Adipocyte (in vitro differentiated cells): ENCODE data around the gene SH3TC1.

Source experiments
- DNase-seq: peaks from one replicate; pipeline ENCODE4 v3.0.0-alpha.2; 2015; ENCODE audit warnings: low read depth
- H3K27me3 ChIP-seq: replicated peaks from 2 replicates; pipeline ENCODE4 v1.7.0; 2013; ENCODE audit warnings: mild to moderate bottlenecking, low read length, moderate library complexity; ENCODE audit not compliant: control insufficient read depth, insufficient read depth
- H3K36me3 ChIP-seq: 2 replicates; pipeline ENCODE4 v1.7.0; 2013; ENCODE audit warnings: low read length, mild to moderate bottlenecking, moderate library complexity; ENCODE audit not compliant: control insufficient read depth, insufficient read depth, severe bottlenecking
- H3K4me1 ChIP-seq: 2 replicates; pipeline ENCODE4 v1.7.0; 2013; ENCODE audit warnings: mild to moderate bottlenecking, low read length, moderate library complexity; ENCODE audit not compliant: control insufficient read depth, insufficient read depth
- H3K4me3 ChIP-seq: 2 replicates; pipeline ENCODE4 v1.7.0; 2013; ENCODE audit warnings: mild to moderate bottlenecking, low read length, moderate library complexity
- H3K9ac ChIP-seq: 2 replicates; pipeline ENCODE4 v1.7.0; 2013; ENCODE audit warnings: mild to moderate bottlenecking, low read length, moderate library complexity
- H3K9me3 ChIP-seq: 2 replicates; pipeline ENCODE4 v1.7.0; 2013; ENCODE audit warnings: mild to moderate bottlenecking, low read length, moderate library complexity; ENCODE audit not compliant: control insufficient read depth

SH3TC1 gene

GRCh38 chr4:8219236-8219635 lies 20.1 kb downstream of the SH3TC1 start:
- Histone ChIP-seq H3K9me3 (no peaks in the 10 kb centered on the region), H3K9ac (no peak overlapping the region), H3K4me3 (no peak overlapping the region), H3K27me3 (no peaks in the 10 kb centered on the region), H3K36me3 (no peaks in the 10 kb centered on the region), H3K4me1 (peaks cover 32% of the 10 kb centered on the region)
- no peak for DNase-seq

GRCh38 chr4:8220661-8221450 lies 21.8 kb downstream of the SH3TC1 start:
- H3K36me3 ChIP-seq: no peaks in the 10 kb centered on the region
- DNase-seq: no peak
- H3K4me3 ChIP-seq: no peak overlapping the region
- H3K9me3 ChIP-seq: no peaks in the 10 kb centered on the region
- H3K9ac ChIP-seq: no peak overlapping the region
- H3K27me3 ChIP-seq: no peaks in the 10 kb centered on the region
- H3K4me1 ChIP-seq: peaks cover 16% of the 10 kb centered on the region

- peak; percentile 62 for DNase-seq
- H3K27me3 ChIP-seq: peaks cover 4% of the 10 kb centered on the region
Measured at GRCh38 chr4:8221476-8221875, 22.4 kb downstream of the SH3TC1 start.

GRCh38 chr4:8221985-8222384 lies 22.9 kb downstream of the SH3TC1 start:
- no peak overlapping the region for H3K4me3 ChIP-seq
- no peak for DNase-seq
- H3K9ac ChIP-seq: no peak overlapping the region
- H3K27me3 ChIP-seq: peaks cover 5% of the 10 kb centered on the region
- peaks cover 14% of the 10 kb centered on the region for H3K4me1 ChIP-seq
- no peaks in the 10 kb centered on the region for H3K9me3 ChIP-seq
- no peaks in the 10 kb centered on the region for H3K36me3 ChIP-seq

More at GRCh38 chr4:8221476-8221875, 22.4 kb downstream of the SH3TC1 start:
- peaks cover 14% of the 10 kb centered on the region for H3K4me1 ChIP-seq
- H3K36me3 ChIP-seq: no peaks in the 10 kb centered on the region
- H3K9me3 ChIP-seq: no peaks in the 10 kb centered on the region
- no peak overlapping the region for H3K4me3 ChIP-seq
- no peak overlapping the region for H3K9ac ChIP-seq

GRCh38 chr4:8222609-8223388 lies 23.7 kb downstream of the SH3TC1 start:
- DNase-seq: no peak
- H3K4me3 ChIP-seq: no peak overlapping the region

GRCh38 chr4:8224267-8224974 lies 25.3 kb downstream of the SH3TC1 start:
- H3K4me3 ChIP-seq: no peak overlapping the region
- H3K4me1 ChIP-seq: peaks cover 26% of the 10 kb centered on the region
- no peak for DNase-seq
- no peak overlapping the region for H3K9ac ChIP-seq
- no peaks in the 10 kb centered on the region for H3K9me3 ChIP-seq
- H3K36me3 ChIP-seq: no peaks in the 10 kb centered on the region
- peaks cover 5% of the 10 kb centered on the region for H3K27me3 ChIP-seq

More at GRCh38 chr4:8222609-8223388, 23.7 kb downstream of the SH3TC1 start:
- Histone ChIP-seq H3K27me3 (peaks cover 5% of the 10 kb centered on the region), H3K9ac (no peak overlapping the region), H3K9me3 (no peaks in the 10 kb centered on the region), H3K4me1 (peaks cover 14% of the 10 kb centered on the region), H3K36me3 (no peaks in the 10 kb centered on the region)

GRCh38 chr4:8224975-8225625 lies 26.0 kb downstream of the SH3TC1 start:
- H3K4me3 ChIP-seq: no peak overlapping the region

GRCh38 chr4:8225706-8226443 lies 26.8 kb downstream of the SH3TC1 start:
- Histone ChIP-seq H3K9ac (no peak overlapping the region), H3K27me3 (peaks cover 5% of the 10 kb centered on the region), H3K4me3 (no peak overlapping the region), H3K9me3 (no peaks in the 10 kb centered on the region), H3K36me3 (no peaks in the 10 kb centered on the region), H3K4me1 (peaks cover 23% of the 10 kb centered on the region)
- no peak for DNase-seq

More at GRCh38 chr4:8224975-8225625, 26.0 kb downstream of the SH3TC1 start:
- Histone ChIP-seq H3K4me1 (peaks cover 26% of the 10 kb centered on the region), H3K9ac (no peak overlapping the region), H3K9me3 (no peaks in the 10 kb centered on the region), H3K36me3 (no peaks in the 10 kb centered on the region), H3K27me3 (peaks cover 5% of the 10 kb centered on the region)
- no peak for DNase-seq

- no peak overlapping the region for H3K9ac ChIP-seq
Measured at GRCh38 chr4:8227201-8227770, 28.2 kb downstream of the SH3TC1 start.

GRCh38 chr4:8227771-8228318 lies 28.8 kb downstream of the SH3TC1 start:
- H3K9ac ChIP-seq: no peak overlapping the region
- no peak overlapping the region for H3K4me3 ChIP-seq
- H3K27me3 ChIP-seq: peaks cover 5% of the 10 kb centered on the region
- peaks cover 11% of the 10 kb centered on the region for H3K4me1 ChIP-seq
- no peaks in the 10 kb centered on the region for H3K36me3 ChIP-seq
- no peak for DNase-seq
- H3K9me3 ChIP-seq: no peaks in the 10 kb centered on the region

More at GRCh38 chr4:8227201-8227770, 28.2 kb downstream of the SH3TC1 start:
- H3K9me3 ChIP-seq: no peaks in the 10 kb centered on the region
- H3K4me3 ChIP-seq: no peak overlapping the region
- peaks cover 11% of the 10 kb centered on the region for H3K4me1 ChIP-seq
- H3K36me3 ChIP-seq: no peaks in the 10 kb centered on the region
- peaks cover 5% of the 10 kb centered on the region for H3K27me3 ChIP-seq
- no peak for DNase-seq
